IMR-90 (cell line): ENCODE data around the gene NRIP1.
"Not testable (repeated sequence)": the region's sequence is repeated elsewhere in the genome, so short reads cannot be mapped to it uniquely, and the experiment has no call there.

ENCODE experiments used
- CEBPB ChIP-seq: IDR thresholded peaks from 2 replicates; pipeline ENCODE4 v1.6.1; 2012; ENCODE audit warnings: low read depth, low read length, improper control_type of control experiment
- CTCF ChIP-seq: conservative IDR thresholded peaks from 2 replicates; pipeline ENCODE4 v1.5.1; 2012; ENCODE audit warnings: mild to moderate bottlenecking, low read depth, low read length, improper control_type of control experiment
- POLR2A ChIP-seq: IDR thresholded peaks from 2 replicates; pipeline ENCODE4 v1.6.1; 2012; ENCODE audit warnings: mild to moderate bottlenecking, low read depth, low read length

DNA sequence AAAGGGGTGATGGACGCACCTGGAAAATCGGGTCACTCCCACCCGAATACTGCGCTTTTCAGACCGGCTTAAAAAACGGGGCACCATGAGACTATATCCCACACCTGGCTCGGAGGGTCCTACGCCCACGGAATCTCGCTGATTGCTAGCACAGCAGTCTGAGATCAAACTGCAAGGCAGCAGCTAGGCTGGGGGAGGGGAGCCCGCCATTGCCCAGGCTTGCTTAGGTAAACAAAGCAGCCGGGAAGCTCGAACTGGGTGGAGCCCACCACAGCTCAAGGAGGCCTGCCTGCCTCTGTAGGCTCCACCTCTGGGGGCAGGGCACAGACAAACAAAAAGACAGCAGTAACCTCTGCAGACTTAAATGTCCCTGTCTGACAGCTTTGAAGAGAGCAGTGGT lies 137.5 kb downstream of the NRIP1 start:
- TF ChIP-seq CTCF, POLR2A, CEBPB: not testable (repeated sequence)
